GM21717 (cell line): ENCODE measurements around the gene PSMB4.
"Not testable (repeated sequence)": the region's sequence is repeated elsewhere in the genome, so short reads cannot be mapped to it uniquely, and the experiment has no call there.

Experiments used
- ATAC-seq: cut with Tn5 transposase; IDR thresholded peaks from one replicate; pipeline ENCODE4 v1.9.1; 2021; ENCODE audit warnings: mild to moderate bottlenecking, moderate library complexity; ENCODE audit not compliant: unreplicated experiment

Gene PSMB4

GRCh38 chr1:151386002-151386401 is 13.4 kb upstream of the PSMB4 start:
- ATAC-seq: no peak

GRCh38 chr1:151390221-151391078 is 8.9 kb upstream of the PSMB4 start:
- not testable (repeated sequence) for ATAC-seq

- no peak for ATAC-seq
Measured at GRCh38 chr1:151391079-151391563, 8.3 kb upstream of the PSMB4 start.

- no peak for ATAC-seq
Measured at GRCh38 chr1:151393583-151393982, 5.8 kb upstream of the PSMB4 start.

GRCh38 chr1:151396265-151396664 is 3.1 kb upstream of the PSMB4 start:
- ATAC-seq: not testable (repeated sequence)

- ATAC-seq: no peak
Measured at GRCh38 chr1:151401125-151401788, 1.9 kb downstream of the PSMB4 start.

- ATAC-seq: no peak
Measured at GRCh38 chr1:151401860-151402259, 2.5 kb downstream of the PSMB4 start.

GRCh38 chr1:151402764-151403163 is 3.4 kb downstream of the PSMB4 start:
- no peak for ATAC-seq

GRCh38 chr1:151403612-151404011 is 4.2 kb downstream of the PSMB4 start:
- no peak for ATAC-seq

- ATAC-seq: no peak
Measured at GRCh38 chr1:151405187-151405951, 6.0 kb downstream of the PSMB4 start.

- no peak for ATAC-seq
Measured at GRCh38 chr1:151406176-151406575, 6.8 kb downstream of the PSMB4 start.

GRCh38 chr1:151407304-151407703 is 7.9 kb downstream of the PSMB4 start:
- ATAC-seq: no peak

GRCh38 chr1:151408891-151409290 is 9.5 kb downstream of the PSMB4 start:
- ATAC-seq: no peak

- no peak for ATAC-seq
Measured at GRCh38 chr1:151411884-151412283, 12.5 kb downstream of the PSMB4 start.

- ATAC-seq: no peak
Measured at GRCh38 chr1:151416231-151416630, 16.9 kb downstream of the PSMB4 start.

GRCh38 chr1:151418081-151418480 is 18.7 kb downstream of the PSMB4 start:
- no peak for ATAC-seq

GRCh38 chr1:151419819-151420218 is 20.4 kb downstream of the PSMB4 start:
- no peak for ATAC-seq

- no peak for ATAC-seq
Measured at GRCh38 chr1:151425103-151425502, 25.7 kb downstream of the PSMB4 start.

- ATAC-seq: no peak
Measured at GRCh38 chr1:151428068-151428467, 28.7 kb downstream of the PSMB4 start.

- not testable (repeated sequence) for ATAC-seq
Measured at GRCh38 chr1:151433827-151434226, 34.5 kb downstream of the PSMB4 start.

GRCh38 chr1:151435174-151435573 is 35.8 kb downstream of the PSMB4 start:
- ATAC-seq: no peak
